Sciatic nerve (tissue), 2 donors: ENCODE measurements around the gene OR5H2. TPM values are rescaled to one million over a fixed set of nuclear protein-coding genes. Genes with fewer than 3 reads are reported as not detected.
"Not testable (repeated sequence)": the region's sequence is repeated elsewhere in the genome, so short reads cannot be mapped to it uniquely, and the experiment has no call there.

Experiments
- ATAC-seq: fragments of 200-7000 bp; cut with Tn5 transposase; one replicate; pipeline ENCODE4 v1.9.1; 2020; ENCODE audit warnings: mild to moderate bottlenecking, moderate library complexity
- DNase-seq: peaks from one replicate; pipeline ENCODE4 v3.0.0-alpha.2; 2020; ENCODE audit warnings: low spot score
- intact Hi-C: fragments of 100-400 bp; cut with DNase I; formaldehyde crosslinking; loops from one replicate; pipeline ENCODE4 v1.14.2; 2022
- total RNA-seq: library from RNA; stranded (reverse); fragmentation: NEBNext Ultra II Directional; extraction: Animal tissue kit (Norgen Biotek cat#: 25700); gene quantifications from one replicate; pipeline ENCODE4 v1.2.1, GENCODE V29; 2021
- donor health status: DM: no; HTN: no; CAD: no.
- donor health status: DM: no; HTN: no; CAD: no.

Gene OR5H2
- not detected for total RNA-seq

- no peak for DNase-seq
- intact Hi-C loops, result no loop called here
- ATAC-seq, result no peak
These were observed at the start of gene OR5H2 for GRCh38 chr3:98282205-98282604. Gene OR5H2 (plus strand): TSS chr3:98282505. CDS start chr3:98282903, 398 bp downstream.

DNA sequence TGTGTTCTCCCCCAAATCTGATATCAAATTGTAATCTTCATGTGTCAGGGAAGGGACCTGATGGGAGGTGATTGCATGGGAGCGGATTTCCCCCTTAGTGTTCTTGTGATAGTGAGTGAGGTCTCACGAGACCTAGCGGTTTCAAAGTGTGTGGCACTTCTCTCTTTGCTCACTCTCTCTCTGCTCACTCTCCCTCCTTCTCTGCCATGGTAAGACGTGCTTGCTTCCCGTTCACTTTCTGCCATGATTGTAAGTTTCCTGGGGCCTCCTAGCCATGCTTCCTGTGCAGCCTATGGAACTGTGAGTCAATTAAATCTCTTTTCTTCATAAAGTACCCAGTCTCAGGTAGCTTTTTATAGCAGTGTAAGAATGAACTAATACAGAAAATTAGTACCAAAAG, 48.8 kb upstream of the OR5H2 start:
- no peak for ATAC-seq
- intact Hi-C loops, result no loop called here
- DNase-seq, result no peak

DNA sequence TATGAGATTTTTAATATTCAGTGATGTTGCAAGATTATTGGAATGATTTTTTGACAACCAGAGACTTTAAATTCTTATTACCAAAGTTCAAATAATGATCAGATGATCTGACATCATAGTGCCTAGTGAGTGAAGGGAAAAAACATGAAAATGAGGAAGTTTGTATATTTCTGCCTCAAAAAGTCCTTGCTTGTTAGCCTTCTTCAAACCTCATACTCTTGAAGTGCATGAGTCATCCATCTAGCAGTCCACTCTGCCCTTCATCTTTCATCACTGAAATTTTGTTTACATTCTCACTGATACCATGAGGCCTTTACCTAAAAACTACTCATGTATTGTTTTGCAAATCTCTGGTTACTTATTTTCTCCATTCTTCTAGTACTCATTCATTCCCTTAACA, 42.2 kb upstream of the OR5H2 start:
- intact Hi-C loops, result no loop called here
- DNase-seq, result no peak
- ATAC-seq, result no peak

DNA sequence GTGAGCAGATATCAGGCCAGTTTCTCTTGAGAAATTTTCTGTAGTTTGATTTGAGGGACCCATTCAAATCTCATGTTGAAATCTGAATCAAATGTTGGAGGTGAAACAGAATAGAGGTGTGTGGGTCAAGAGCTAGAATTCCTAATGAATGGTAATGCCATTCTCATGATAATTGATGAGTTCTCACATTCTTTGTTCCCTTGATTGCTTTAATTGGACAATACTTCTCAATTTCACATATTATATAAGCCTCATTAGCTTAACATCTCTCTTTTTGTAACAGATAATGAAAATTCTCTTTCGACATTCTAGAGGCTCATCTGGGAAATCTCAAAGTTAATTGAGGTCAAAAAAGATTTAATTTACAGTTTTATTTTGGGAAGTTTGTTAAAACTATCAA, 40.1 kb upstream of the OR5H2 start:
- intact Hi-C loops, result no loop called here
- DNase-seq (no peak), ATAC-seq (no peak)

- intact Hi-C loops, result no loop called here
- no peak for DNase-seq
- ATAC-seq, result no peak
These were observed 38.5 kb upstream of the OR5H2 start for GRCh38 chr3:98243843-98244242.

- no peak for ATAC-seq
- DNase-seq, result no peak
- intact Hi-C loops, result no loop called here
These were observed 36.2 kb upstream of the OR5H2 start for GRCh38 chr3:98246142-98246541.

GRCh38 chr3:98256026-98256425, 26.3 kb upstream of the OR5H2 start:
- intact Hi-C loops, DNase-seq, ATAC-seq: not testable (repeated sequence)

DNA sequence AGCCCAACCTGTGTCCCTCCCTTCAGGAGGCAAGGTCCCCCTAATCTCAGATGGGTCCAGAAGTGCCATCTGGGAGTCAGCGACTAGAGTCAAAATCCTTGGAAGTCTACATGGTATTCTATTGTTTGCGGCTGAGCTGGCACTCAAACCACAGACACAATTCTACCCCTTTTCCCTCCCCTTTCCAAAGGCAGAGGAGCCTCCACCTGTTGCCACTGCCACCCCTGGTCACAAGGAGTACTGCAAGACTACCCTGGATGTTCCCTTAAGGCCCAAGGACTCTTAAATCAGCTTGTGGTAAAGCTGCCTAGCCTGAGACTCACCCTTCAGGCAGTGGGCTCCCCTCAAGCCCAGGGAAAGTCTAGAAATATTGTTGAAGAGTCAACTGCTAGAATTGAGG, 22.6 kb upstream of the OR5H2 start:
- no peak for DNase-seq
- intact Hi-C loops, result no loop called here
- no peak for ATAC-seq

GRCh38 chr3:98262046-98262445, 20.3 kb upstream of the OR5H2 start:
- ATAC-seq (no peak), DNase-seq (no peak)
- intact Hi-C loops, result no loop called here

DNA sequence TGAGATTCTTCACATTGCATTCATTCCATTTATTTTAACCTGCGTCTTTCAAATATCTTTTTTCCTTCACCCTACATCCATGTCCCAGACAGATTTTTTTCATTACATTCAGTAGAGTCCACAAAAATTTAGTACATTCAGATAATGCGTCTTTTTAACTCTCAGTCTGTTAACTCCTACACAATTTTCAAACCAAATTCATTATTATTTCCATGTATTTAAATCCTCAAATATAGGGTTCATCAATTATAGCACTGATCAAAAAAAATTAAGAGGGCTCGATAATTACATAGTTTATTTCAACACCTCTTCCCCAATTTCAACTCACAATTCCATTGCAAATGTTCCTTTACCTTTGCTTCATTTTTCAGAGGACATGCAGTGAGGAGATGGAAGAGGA, 18.4 kb upstream of the OR5H2 start, which contains the start of gene OR5H6:
Gene OR5H6, plus strand, starts transcription at position 301 of the 400 bp plus-strand sequence. Its CDS starts 89 bp downstream, at position 390.
- DNase-seq (no peak), ATAC-seq (no peak)
- intact Hi-C loops, result no loop called here

- intact Hi-C loops, result no loop called here
- no peak for ATAC-seq
These were observed 12.5 kb upstream of the OR5H2 start for GRCh38 chr3:98269846-98270245.

GRCh38 chr3:98272126-98272525, 10.2 kb upstream of the OR5H2 start:
- intact Hi-C loops, result no loop called here
- DNase-seq, result no peak
- ATAC-seq, result no peak

More at GRCh38 chr3:98269846-98270245, 12.5 kb upstream of the OR5H2 start:
- DNase-seq, result no peak

GRCh38 chr3:98274914-98275313, 7.4 kb upstream of the OR5H2 start:
- intact Hi-C loops, result no loop called here
- ATAC-seq (no peak), DNase-seq (no peak)

DNA sequence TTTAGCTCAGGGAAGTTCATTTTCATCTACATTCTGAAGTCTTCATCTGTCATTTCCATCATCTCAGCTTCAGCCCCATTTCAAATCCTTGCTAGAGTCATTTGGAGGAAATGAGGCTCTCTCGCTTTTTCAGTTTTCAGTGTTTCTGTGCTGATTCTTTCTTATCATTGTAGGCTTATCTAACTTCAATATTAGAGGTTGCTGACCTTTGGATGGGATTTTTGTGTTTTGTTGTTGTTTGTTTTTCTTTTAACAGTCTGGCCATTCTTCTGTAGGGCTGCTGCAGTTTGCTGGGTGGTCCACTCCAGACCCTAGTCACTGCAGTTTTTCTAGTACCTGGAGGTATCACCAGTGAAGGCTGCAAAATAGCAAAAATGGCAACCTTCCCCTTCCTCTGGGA, 8.6 kb downstream of the OR5H2 start:
- ATAC-seq (no peak), DNase-seq (no peak)
- intact Hi-C loops, result no loop called here

GRCh38 chr3:98291332-98291957, 9.1 kb downstream of the OR5H2 start:
- ATAC-seq (no peak), DNase-seq (no peak)
- intact Hi-C loops, result no loop called here

- ATAC-seq (no peak), DNase-seq (no peak)
- intact Hi-C loops, result loop anchor here (10.0 kb wide), 1 partner anchor 287 kb away; the partner anchor contains the start of gene GABRR3
These were observed 39.8 kb downstream of the OR5H2 start for GRCh38 chr3:98322101-98322500.

GRCh38 chr3:98322686-98323085, 40.4 kb downstream of the OR5H2 start:
- ATAC-seq, result no peak
- intact Hi-C loops, result loop anchor here (10.0 kb wide), 1 partner anchor 288 kb away; the partner anchor contains the start of gene GABRR3

DNA sequence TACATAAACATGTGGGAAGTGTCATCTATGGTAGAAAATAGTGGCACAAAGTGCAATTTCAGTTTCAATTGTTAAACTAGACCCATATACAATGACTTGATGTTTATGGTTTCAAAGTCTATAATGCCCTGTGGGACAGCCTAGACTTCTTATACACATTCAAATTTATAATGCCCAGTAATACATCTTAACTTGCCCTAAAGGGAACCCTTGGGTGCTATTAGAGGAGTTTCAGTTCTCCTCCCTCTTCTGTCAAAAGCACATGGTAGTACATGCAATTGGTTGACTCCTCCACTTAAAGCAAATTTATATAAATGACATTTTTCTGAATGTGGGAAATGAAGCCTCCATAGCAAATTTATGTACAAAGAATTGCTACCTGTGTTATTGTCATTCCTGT, 41.1 kb downstream of the OR5H2 start:
- intact Hi-C loops, result loop anchor here (10.0 kb wide), 1 partner anchor 289 kb away; the partner anchor contains the start of gene GABRR3
- DNase-seq (no peak), ATAC-seq (no peak)

More at GRCh38 chr3:98322686-98323085, 40.4 kb downstream of the OR5H2 start:
- no peak for DNase-seq

- ATAC-seq (no peak), DNase-seq (no peak)
- intact Hi-C loops, result loop anchor here (10.0 kb wide), 1 partner anchor 290 kb away; the partner anchor contains the start of gene GABRR3
These were observed 42.8 kb downstream of the OR5H2 start for GRCh38 chr3:98325055-98325454.

GRCh38 chr3:98326105-98326893, 44.0 kb downstream of the OR5H2 start:
- ATAC-seq (no peak), DNase-seq (no peak)
- intact Hi-C loops, result loop anchor here (10.0 kb wide), 1 partner anchor 291 kb away; the partner anchor contains the start of gene GABRR3
